H7 (cell line): ENCODE measurements around the gene SLC2A6. TPM values are rescaled to one million over a fixed set of nuclear protein-coding genes. Genes with fewer than 3 reads are reported as not detected.

Source experiments
- DNase-seq: peaks from one replicate; pipeline ENCODE4 v3.0.0; 2012
- H3K27me3 ChIP-seq: 2 replicates; pipeline ENCODE4 v1.6.0; 2011; ENCODE audit warnings: mild to moderate bottlenecking, low read length; ENCODE audit not compliant: control insufficient read depth, insufficient read depth
- H3K36me3 ChIP-seq: replicated peaks from 2 replicates; pipeline ENCODE4 v1.5.1; 2011; ENCODE audit warnings: low read length; ENCODE audit not compliant: control insufficient read depth, insufficient read depth
- H3K4me3 ChIP-seq: 2 replicates; pipeline ENCODE4 v1.5.1; 2011; ENCODE audit warnings: low read depth, mild to moderate bottlenecking, control low read depth, low read length, moderate library complexity; ENCODE audit not compliant: insufficient read depth
- total RNA-seq: library from RNA; depleted of rRNA; stranded (reverse); fragments of >200 nt; shearing (Covaris generic); gene quantifications from 2 replicates; pipeline ENCODE4 v1.2.3, GENCODE V29; 2014

Gene SLC2A6
- total RNA-seq, 1 experiment from 2014 or later, result 13.8 TPM

DNA sequence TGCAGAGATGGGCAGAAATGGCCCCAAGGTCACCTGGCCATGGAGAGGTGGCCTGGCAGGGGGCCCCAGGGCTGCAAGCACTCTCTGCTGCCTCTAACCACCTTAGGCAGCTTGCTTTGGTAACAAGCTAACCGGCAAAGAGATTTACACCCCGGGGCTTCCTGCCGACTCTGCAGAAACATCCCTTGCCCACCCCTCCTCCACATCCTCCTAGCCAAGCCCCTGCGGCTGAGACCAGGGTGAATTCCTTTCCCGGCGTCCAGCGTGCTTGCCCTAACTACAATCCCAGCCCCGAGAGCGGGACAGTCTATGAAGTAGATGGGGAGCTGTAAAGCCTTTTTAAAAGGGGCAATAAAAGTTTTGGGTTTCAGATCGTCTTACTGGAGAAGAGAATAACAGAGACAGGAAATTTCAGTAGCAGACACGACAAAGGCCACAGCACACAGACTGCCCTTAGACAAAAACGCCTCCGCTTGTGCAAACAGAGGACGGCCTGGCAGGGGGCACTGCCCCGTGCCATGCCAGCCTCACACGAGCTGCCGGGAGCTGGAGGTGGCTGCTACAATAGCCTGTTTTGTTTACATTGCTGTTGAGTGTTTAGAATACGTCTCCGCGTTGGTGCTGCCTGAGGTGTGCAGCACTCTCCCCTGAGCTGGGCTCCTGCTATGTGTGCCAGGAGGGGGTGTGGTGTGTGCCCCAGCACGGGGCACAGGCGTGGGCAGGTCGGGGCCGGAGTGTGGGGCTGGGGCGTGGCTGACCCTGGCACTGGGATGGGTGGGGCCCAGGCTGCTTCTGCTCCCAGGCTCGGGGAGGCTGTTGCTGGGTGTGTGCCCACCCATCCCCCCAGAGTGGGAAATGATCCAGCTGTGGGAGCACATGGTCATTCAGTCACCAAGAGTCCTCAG lies 30.5 kb upstream of the SLC2A6 start:
- Histone ChIP-seq H3K4me3 (no peak overlapping the region), H3K27me3 (no peaks in the 10 kb centered on the region), H3K36me3 (no peaks in the 10 kb centered on the region)
- peak; percentile 93 for DNase-seq

DNA sequence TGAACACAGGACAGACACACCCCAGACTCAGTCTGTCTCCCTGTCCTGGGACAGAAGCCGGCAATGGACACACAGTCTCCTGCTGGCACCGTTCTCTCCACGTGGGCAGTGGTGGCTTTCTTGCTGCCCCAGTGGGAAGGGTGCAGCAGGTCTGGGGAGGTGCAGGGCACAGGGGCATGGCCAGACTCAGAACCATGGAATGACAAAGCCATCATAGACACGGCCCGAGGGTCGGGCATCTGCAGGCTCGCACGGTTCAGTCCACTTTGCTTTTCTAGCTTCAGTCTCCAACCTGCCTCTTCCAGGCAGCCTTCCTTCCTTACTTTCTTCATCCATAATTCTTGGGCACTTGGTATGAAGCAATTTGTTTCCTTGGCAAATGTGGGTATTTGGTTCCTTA lies 29.1 kb upstream of the SLC2A6 start:
- no peaks in the 10 kb centered on the region for H3K27me3 ChIP-seq
- no peak for DNase-seq
- H3K4me3 ChIP-seq, result no peak overlapping the region
- H3K36me3 ChIP-seq, result no peaks in the 10 kb centered on the region

DNA sequence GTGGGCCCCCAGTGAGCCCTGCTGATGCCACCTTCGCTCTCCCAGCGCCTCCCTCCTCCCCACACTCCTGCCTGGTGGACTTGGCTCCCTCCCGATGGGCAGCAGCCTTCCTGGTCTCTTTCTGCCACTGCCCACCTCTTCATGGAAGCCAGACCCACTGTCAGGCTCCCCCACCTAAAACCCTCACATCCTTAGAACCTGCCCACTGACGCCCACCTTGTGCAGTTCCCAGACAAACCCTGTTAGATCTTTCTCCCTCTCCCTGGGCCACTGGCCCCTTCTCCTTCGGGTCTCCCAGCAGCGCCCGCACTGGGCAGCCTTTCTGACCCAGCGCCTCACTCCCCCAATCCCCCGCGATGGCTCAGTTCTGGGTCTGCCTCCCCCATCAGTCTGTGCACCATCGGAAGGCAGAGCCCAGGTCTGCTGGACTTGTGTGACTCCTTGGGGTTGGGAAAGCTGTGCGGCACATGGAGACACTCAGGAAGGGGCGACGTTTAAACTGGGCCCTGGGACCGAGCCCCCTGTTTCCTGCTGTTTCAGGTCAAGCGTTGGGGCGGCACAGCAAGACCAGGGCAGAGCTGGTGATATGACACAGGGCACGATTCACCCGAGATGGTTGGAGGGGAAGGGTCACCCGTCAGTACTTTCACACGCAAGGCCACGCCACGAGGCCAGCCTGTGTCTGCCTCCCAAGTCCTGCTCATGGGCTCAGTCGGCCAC lies 28.5 kb upstream of the SLC2A6 start:
- no peak overlapping the region for H3K4me3 ChIP-seq
- H3K36me3 ChIP-seq, result no peaks in the 10 kb centered on the region
- H3K27me3 ChIP-seq, result no peaks in the 10 kb centered on the region
- no peak for DNase-seq

DNA sequence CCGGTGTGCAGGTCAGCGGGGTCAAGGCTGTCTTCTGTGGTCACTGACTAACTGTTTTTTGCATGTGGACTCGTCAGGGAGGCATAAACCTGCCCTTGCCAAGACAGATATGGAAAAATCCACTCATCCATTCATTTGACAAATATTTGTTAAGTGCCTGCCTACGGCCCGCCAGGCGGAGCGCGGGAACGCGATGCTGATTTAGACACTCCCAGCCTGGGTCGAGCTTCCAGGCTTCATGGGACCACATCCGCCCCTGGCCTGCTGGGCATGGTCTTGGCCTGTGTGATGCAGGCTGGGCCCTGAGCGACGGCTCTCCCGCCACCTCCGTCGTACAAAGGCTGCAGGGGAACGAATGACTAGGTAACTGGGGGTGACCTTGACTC lies 27.7 kb upstream of the SLC2A6 start:
- no peaks in the 10 kb centered on the region for H3K36me3 ChIP-seq
- no peak for DNase-seq
- no peak overlapping the region for H3K4me3 ChIP-seq
- H3K27me3 ChIP-seq, result no peaks in the 10 kb centered on the region

DNA sequence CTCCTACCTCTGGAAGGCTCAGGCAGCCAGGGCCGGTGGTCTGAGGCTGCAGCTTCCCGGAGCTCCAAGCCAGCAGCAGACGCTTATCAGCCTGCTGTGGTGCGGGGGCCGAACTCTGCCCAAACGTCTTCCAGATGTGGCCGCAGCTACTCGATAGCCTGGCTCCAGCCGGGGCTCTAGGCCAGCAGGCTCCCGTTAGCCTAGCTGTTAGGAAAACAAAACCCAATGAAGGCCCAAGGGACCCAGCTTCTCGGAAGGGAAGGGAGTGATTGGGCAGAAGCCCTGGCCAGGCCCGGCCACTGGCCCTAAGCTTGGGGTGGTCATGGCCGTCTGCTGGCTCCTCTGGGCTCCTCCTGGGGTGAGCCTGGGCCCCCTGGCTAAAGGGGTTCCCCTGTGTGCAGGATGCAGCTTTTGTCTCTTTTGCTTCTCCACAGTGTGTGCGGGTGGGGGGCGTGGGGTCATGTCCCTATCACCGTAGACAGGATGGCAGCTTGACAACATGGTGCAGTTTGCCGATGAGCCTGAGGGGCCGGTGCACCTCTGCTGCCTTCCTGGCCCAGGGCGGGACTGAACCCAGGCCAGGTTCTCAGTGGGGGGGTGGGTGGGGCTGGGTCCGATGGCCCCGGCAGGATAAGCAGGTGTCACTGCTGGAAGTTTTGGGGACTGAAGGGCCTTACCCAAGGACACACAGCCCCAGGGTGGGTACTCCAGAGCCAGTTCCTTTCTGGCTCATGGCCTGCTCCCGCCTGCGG lies 27.2 kb upstream of the SLC2A6 start:
- no peaks in the 10 kb centered on the region for H3K27me3 ChIP-seq
- H3K4me3 ChIP-seq, result no peak overlapping the region
- no peaks in the 10 kb centered on the region for H3K36me3 ChIP-seq
- no peak for DNase-seq

DNA sequence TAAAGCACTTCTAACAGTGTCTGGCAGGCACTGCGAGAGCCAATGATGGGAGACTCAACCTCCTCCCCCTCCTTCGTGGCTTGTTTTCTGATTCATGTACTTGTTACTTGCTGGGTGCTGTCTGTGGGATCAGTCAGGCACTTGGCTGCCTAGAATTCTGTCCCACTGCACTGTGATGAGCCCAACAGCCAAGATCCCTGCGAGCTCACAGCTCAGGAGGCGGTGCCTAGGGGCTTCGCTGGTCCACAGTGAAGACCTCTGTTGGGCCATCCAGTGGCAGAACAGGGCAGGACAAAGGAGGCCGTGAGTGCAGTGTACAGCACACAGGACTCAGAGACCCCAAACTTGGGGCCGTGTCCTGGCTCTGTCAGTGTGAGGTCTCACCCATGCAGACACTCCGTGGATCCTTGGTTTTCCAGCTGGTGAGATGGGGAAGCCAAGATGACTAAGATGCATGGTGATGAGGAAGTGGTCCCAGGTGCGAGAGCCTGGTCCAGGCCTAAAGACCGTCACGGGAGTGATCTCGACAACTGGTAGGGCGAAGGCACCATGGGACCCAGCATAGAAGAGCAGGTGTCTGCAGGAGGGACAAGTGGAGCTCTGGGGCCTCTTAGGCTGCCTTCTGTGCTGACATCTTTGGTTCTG lies 26.4 kb upstream of the SLC2A6 start:
- H3K27me3 ChIP-seq, result no peaks in the 10 kb centered on the region
- no peak for DNase-seq

DNA sequence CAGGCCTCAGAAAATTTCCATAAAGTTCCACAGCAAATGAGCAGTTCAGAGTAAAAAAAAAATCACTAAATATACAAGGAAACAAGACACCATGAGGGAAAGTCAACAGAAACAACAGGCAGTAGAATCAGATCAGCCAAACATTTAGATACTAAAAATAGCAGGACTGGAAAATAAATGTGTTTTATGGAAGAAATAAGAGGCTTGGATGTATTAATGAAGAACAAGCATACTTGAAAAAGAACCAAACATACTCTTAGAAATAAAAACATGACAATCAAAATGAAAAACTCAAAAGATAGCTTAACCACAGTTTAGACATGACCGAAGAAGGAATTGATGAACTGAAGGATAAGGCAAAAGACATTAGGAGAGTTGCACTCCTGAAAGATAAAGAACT lies 23.2 kb upstream of the SLC2A6 start:
- Histone ChIP-seq H3K36me3 (no peaks in the 10 kb centered on the region), H3K4me3 (no peak overlapping the region), H3K27me3 (no peaks in the 10 kb centered on the region)
- DNase-seq, result no peak

More for the DNA sequence above, 26.4 kb upstream of the SLC2A6 start:
- Histone ChIP-seq H3K36me3 (no peaks in the 10 kb centered on the region), H3K4me3 (no peak overlapping the region)

DNA sequence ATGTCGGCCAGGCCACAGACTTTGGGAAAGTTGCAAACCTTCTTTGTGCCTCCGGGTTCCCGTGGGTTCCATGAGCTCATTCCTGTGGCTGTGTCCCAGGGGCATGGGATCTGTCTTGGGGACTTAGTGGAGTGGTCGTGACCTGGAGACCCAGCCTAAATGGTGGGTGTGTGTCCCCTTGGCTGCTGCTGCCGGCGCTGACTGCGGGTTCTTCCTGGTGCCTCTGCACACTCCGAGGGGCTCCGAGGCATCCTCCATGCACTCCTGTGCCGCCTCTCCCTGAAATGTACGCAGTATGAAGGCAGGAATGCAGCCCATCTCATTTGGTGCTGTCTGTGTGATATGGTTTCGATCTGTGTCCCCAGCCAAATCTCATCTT lies 21.0 kb upstream of the SLC2A6 start:
- H3K27me3 ChIP-seq, result no peaks in the 10 kb centered on the region
- H3K4me3 ChIP-seq, result no peak overlapping the region
- no peaks in the 10 kb centered on the region for H3K36me3 ChIP-seq
- no peak for DNase-seq

DNA sequence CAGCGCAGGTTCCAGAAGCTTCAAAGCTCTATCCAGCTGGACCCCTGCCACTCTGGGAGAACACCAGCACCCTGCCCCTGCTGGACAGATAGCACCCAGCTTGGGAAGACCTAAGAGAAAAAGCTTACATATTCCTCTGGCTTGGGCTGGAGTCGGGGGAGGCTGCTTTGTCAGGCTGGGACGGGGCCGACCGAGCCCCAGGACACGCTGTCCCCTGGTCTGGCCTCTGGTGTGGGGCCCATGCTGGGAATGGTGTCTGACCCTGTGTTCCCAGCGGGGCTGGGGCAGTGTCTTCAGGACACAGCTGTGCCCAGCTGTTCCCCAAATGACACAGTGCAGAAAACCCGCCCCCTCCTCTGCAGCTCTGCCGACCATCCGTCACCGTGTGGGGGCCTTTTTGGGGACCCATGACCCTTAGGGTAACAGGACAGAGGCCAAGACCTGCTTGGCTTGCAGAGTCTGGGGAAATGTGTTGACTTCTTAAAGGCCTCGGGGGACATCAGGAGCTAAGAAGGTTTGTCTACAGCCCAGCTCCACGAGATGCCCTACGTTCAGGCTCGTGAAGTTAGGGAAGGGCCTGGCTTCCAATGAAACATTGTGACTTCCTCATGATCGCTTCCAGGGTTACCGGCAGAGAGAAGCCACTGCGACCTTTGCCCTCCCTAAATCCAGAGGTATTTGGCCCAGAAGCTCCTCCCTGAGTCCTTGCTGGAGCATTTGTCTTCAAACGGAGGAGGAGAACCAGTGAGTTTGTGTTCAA lies 20.4 kb upstream of the SLC2A6 start:
- Histone ChIP-seq H3K4me3 (no peak overlapping the region), H3K36me3 (no peaks in the 10 kb centered on the region), H3K27me3 (no peaks in the 10 kb centered on the region)
- no peak for DNase-seq

DNA sequence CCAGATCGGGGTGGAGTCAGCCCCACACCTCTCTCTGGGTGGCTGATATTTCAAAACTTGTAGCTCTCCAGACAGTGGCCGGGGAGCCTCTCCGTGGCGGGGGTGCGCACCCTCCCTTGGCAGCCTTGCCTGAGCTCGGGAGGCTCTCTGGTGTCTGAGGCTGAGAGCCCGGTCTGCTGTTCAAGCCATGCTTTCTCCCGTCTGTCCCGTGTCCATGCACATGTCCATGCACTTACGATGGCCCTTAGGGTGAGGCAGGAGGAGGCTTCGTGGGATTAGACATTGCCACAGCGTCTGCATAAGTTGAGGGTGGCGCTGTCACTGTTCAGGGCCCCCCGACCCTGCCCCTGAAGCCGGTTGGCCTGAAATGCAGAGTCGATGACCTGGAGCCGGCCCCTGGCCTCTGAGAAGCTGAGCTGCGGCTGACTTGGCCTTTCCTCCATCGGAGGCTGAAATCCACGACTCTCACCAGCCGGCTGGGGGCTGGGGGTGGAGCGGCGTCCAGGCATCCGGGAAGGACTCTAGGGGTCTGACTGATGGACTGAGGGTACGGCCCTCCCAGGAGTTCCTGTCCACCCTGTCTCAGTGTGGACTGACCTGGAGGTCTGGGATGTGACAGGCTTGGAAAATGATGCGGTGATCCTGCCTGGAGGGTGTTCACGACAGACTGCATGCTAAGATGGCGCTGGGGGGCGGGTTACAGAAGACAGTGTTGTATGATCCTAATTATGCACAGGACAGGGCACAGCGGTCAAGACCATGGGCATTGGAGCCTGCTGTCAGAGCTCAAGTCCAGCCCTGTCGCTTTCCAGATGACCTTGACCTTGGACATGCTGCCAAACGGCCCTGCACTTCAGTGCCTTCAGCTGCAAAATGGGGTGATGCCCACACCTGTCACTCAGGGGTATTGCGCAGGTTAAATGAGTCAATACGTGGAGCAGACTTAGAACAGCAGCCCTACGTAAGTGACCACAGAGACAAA lies 18.3 kb upstream of the SLC2A6 start:
- H3K36me3 ChIP-seq, result no peaks in the 10 kb centered on the region

DNA sequence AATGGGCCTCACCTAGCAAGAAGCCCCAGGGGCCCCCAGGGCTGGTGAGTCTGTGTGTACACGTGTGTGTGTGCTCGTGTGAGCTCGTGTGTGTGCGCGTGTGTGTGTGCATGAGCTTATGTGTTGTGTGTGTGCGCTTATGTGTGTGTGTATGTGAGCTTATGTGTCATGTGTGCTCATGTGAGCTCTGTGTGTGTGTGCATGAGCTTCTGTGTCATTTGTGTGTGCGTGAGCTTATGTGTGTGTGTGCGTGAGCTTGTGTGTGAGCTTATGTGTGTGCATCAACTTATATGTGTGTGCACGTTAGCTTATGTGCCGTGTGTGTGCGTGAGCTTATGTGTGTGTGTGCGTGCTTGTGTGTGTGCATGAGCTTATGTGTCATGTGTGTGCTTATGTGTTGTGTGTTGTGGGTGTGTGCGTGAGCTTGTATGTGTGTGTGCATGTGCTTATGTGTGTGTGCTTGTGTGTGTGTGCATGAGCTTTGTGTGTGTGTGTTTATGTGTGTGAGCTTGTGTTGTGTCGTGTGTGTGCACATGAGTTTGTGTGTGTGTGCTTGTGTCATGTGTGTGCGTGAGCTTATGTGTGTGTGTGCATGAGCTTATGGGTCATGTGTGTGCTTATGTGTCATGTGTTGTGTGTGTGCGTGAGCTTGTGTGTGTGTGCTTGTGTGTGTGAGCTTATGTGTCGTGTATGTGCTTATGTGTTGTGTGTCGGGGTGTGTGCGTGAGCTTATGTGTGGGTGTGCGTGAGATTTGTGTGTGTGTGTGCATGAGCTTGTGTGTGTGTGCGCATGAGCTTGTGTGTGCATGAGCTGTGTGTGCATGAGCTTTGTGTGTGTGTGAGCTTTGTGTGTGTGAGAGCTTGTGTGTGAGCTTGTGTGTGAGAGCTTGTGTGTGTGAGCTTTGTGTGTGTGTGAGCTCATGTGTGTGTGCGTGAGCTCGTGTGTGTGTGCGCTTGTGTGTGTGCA lies 16.7 kb upstream of the SLC2A6 start:
- Histone ChIP-seq H3K27me3 (no peaks in the 10 kb centered on the region), H3K4me3 (no peak overlapping the region), H3K36me3 (no peaks in the 10 kb centered on the region)
- DNase-seq, result no peak

More for the DNA sequence above, 18.3 kb upstream of the SLC2A6 start:
- no peak overlapping the region for H3K4me3 ChIP-seq
- DNase-seq, result no peak
- no peaks in the 10 kb centered on the region for H3K27me3 ChIP-seq

DNA sequence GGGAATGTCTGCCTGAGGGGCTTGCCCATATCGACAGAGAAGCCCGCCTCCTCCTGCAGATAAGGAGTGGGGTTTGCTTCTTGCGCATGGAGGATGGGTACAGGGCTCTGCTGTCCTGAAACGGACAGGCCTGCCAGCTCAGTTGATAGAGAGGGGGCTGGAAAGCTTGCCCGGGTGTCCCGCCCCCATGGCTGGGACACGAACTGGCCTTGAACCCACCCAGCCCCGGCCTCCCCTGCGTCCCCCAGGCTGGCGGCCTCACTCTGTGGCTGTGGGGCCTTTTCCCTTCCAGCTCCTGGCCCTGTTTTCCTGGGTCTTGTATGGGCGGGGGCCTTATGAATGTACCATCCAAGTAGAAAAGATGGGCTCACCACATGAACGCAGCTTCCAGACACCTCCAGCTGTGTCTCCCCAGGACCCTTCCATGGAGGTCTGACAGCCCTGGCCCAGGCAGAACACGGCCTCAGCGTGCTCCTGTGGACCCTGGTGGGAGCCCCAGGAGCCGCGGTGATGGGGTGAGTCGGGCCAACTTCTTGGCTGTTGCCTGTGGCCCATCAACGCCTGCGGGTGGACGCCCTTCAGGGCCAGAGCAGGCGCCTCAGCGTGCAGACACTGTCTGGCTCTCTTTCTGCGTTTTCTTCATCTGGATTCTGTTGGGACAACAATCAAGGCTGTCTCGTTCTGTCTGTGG lies 15.9 kb upstream of the SLC2A6 start:
- no peaks in the 10 kb centered on the region for H3K36me3 ChIP-seq
- H3K4me3 ChIP-seq, result no peak overlapping the region
- no peaks in the 10 kb centered on the region for H3K27me3 ChIP-seq
- DNase-seq, result peak; percentile 60
